ENCODE data around the gene DHH.

- TF ChIP-seq CTCF (conservative IDR thresholded peaks at IDR 0.05; ENCODE audit: low read length) (no peak), EZH2phosphoT487 (IDR thresholded peaks at IDR 0.05; ENCODE audit: borderline replicate concordance, low read depth, low read length) (no peak)
These were observed 10.2 kb upstream of the DHH start for GRCh38 chr12:49104822-49105221.
